Osteoblast (primary cell): ENCODE results near the gene ARL5C. TPM values are rescaled to one million over a fixed set of nuclear protein-coding genes. Genes with fewer than 3 reads are reported as not detected.

Experiments used
- DNase-seq: peaks from one replicate; pipeline ENCODE4 v3.0.0; 2011; ENCODE audit warnings: low spot score, mixed read lengths; ENCODE audit not compliant: insufficient read length; ENCODE audit errors: missing footprints
- H2AFZ ChIP-seq: 2 replicates; pipeline ENCODE4 v1.6.0; 2011; ENCODE audit warnings: mild to moderate bottlenecking, low read length
- H3K27ac ChIP-seq: 2 replicates; pipeline ENCODE4 v1.5.1; 2011; ENCODE audit warnings: mild to moderate bottlenecking, low read depth, low read length, moderate library complexity
- H3K27me3 ChIP-seq: 2 replicates; pipeline ENCODE4 v1.6.0; 2012; ENCODE audit warnings: mild to moderate bottlenecking, control low read depth, inconsistent platforms, low read length, moderate library complexity; ENCODE audit not compliant: insufficient read depth
- H3K36me3 ChIP-seq: 2 replicates; pipeline ENCODE4 v1.5.1; 2011; ENCODE audit warnings: mild to moderate bottlenecking, low read length, control low read depth, moderate library complexity; ENCODE audit not compliant: insufficient read depth
- H3K4me1 ChIP-seq: 2 replicates; pipeline ENCODE4 v1.5.1; 2011; ENCODE audit warnings: mild to moderate bottlenecking, low read length, control low read depth, moderate library complexity; ENCODE audit not compliant: insufficient read depth
- H3K4me2 ChIP-seq: 2 replicates; pipeline ENCODE4 v1.6.0; 2011; ENCODE audit warnings: mild to moderate bottlenecking, low read length; ENCODE audit not compliant: insufficient read depth
- H3K4me3 ChIP-seq: fragments of 200-600 bp; sonication (generic); 3 replicates; pipeline ENCODE4 v1.5.1; 2012; ENCODE audit warnings: mild to moderate bottlenecking, low read length, inconsistent platforms; ENCODE audit not compliant: insufficient read depth
- H3K79me2 ChIP-seq: 2 replicates; pipeline ENCODE4 v1.6.0; 2012; ENCODE audit warnings: mild to moderate bottlenecking, low read length, control low read depth, inconsistent platforms; ENCODE audit not compliant: insufficient read depth
- H3K9me3 ChIP-seq: 2 replicates; pipeline ENCODE4 v1.5.1; 2011; ENCODE audit warnings: low read depth, low read length, control low read depth
- H4K20me1 ChIP-seq: 2 replicates; pipeline ENCODE4 v1.6.0; 2012; ENCODE audit warnings: mild to moderate bottlenecking, low read length, control low read depth; ENCODE audit not compliant: insufficient read depth
- total RNA-seq: library from RNA; depleted of rRNA; stranded (reverse); fragments of >200 nt; gene quantifications from 2 replicates; pipeline ENCODE4 v1.2.3, GENCODE V29; 2012
- TF ChIP-seq, protein P1 (sequence below): IDR thresholded peaks from 2 replicates; pipeline ENCODE4 v1.5.1; 2011; ENCODE audit warnings: mild to moderate bottlenecking, low read depth, low read length, moderate library complexity; ENCODE audit errors: extremely low read depth

ARL5C gene
- total RNA-seq, 1 donor: not detected

- Histone ChIP-seq H2AFZ (no peak overlapping the region), H3K4me1 (no peaks in the 10 kb centered on the region), H3K79me2 (no peaks in the 10 kb centered on the region), H3K4me3 (no peak overlapping the region), H3K9me3 (no peaks in the 10 kb centered on the region), H3K36me3 (peaks cover 42% of the 10 kb centered on the region), H4K20me1 (peaks cover 4% of the 10 kb centered on the region), H3K4me2 (no peak overlapping the region), H3K27me3 (no peaks in the 10 kb centered on the region), H3K27ac (no peak overlapping the region)
- peak; percentile 27 for DNase-seq
- TF ChIP-seq, protein P1, sequence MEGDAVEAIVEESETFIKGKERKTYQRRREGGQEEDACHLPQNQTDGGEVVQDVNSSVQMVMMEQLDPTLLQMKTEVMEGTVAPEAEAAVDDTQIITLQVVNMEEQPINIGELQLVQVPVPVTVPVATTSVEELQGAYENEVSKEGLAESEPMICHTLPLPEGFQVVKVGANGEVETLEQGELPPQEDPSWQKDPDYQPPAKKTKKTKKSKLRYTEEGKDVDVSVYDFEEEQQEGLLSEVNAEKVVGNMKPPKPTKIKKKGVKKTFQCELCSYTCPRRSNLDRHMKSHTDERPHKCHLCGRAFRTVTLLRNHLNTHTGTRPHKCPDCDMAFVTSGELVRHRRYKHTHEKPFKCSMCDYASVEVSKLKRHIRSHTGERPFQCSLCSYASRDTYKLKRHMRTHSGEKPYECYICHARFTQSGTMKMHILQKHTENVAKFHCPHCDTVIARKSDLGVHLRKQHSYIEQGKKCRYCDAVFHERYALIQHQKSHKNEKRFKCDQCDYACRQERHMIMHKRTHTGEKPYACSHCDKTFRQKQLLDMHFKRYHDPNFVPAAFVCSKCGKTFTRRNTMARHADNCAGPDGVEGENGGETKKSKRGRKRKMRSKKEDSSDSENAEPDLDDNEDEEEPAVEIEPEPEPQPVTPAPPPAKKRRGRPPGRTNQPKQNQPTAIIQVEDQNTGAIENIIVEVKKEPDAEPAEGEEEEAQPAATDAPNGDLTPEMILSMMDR: no peak
These were observed 21.3 kb upstream of the ARL5C start for GRCh38 chr17:39187152-39187830.

GRCh38 chr17:39186481-39187002 is 20.6 kb upstream of the ARL5C start:
- Histone ChIP-seq H3K27ac (no peak overlapping the region), H2AFZ (no peak overlapping the region), H3K79me2 (no peaks in the 10 kb centered on the region), H3K9me3 (no peaks in the 10 kb centered on the region), H3K27me3 (no peaks in the 10 kb centered on the region), H3K36me3 (peaks cover 35% of the 10 kb centered on the region), H3K4me1 (no peaks in the 10 kb centered on the region), H4K20me1 (no peaks in the 10 kb centered on the region), H3K4me2 (no peak overlapping the region), H3K4me3 (no peak overlapping the region)
- TF ChIP-seq, protein P1: no peak
- peak; percentile 32 for DNase-seq

GRCh38 chr17:39183720-39184119 is 17.8 kb upstream of the ARL5C start:
- peaks cover 2% of the 10 kb centered on the region for H3K4me1 ChIP-seq
- TF ChIP-seq, protein P1: no peak
- H3K27ac ChIP-seq: no peak overlapping the region
- no peak overlapping the region for H3K4me3 ChIP-seq
- peaks cover 29% of the 10 kb centered on the region for H3K36me3 ChIP-seq
- no peaks in the 10 kb centered on the region for H3K79me2 ChIP-seq
- H4K20me1 ChIP-seq: no peaks in the 10 kb centered on the region
- H3K9me3 ChIP-seq: no peaks in the 10 kb centered on the region
- no peak overlapping the region for H2AFZ ChIP-seq
- no peaks in the 10 kb centered on the region for H3K27me3 ChIP-seq
- no peak overlapping the region for H3K4me2 ChIP-seq
- DNase-seq: no peak

- DNase-seq: peak; percentile 3
- Histone ChIP-seq H3K4me2 (no peak overlapping the region), H3K9me3 (no peaks in the 10 kb centered on the region), H3K79me2 (no peaks in the 10 kb centered on the region), H4K20me1 (no peaks in the 10 kb centered on the region), H3K4me1 (peaks cover 6% of the 10 kb centered on the region), H3K27ac (no peak overlapping the region), H3K4me3 (no peak overlapping the region), H3K36me3 (peaks cover 30% of the 10 kb centered on the region), H2AFZ (no peak overlapping the region), H3K27me3 (no peaks in the 10 kb centered on the region)
- TF ChIP-seq, protein P1: no peak
These were observed 17.1 kb upstream of the ARL5C start for GRCh38 chr17:39183045-39183444.
